Measurements from ENCODE around the gene PTAR1. TPM values are rescaled to one million over a fixed set of nuclear protein-coding genes. Genes with fewer than 3 reads are reported as not detected.
"Not testable (repeated sequence)": the region's sequence is repeated elsewhere in the genome, so short reads cannot be mapped to it uniquely, and the experiment has no call there.

PTAR1 gene
- total and polyA plus RNA-seq, 10 donors: 6.3 to 122 (median 56.5) TPM

GRCh38 chr9:69805962-69806515 lies 46.2 kb upstream of the PTAR1 start:
- WGBS, 5 donors: 27 to 53% (median 40%) methylated on average over 3 of the region's 3 CpGs
- TF ChIP-seq POLR2A (IDR thresholded peaks at IDR 0.05): no peak
- TF ChIP-seq POLR2AphosphoS5 (IDR thresholded peaks at IDR 0.05): no peak
- no peak for TF ChIP-seq CTCF (IDR thresholded peaks at IDR 0.05 in 8 of 11, conservative IDR thresholded peaks at IDR 0.05 in 3 of 11)
- Histone ChIP-seq H3K4me3 (no peak overlapping the region), H3K36me3 (no peaks in the 10 kb centered on the region), H3K27me3 (replicated peaks in 1 of 7) (no peaks in the 10 kb centered on the region), H3K9me3 (no peaks in the 10 kb centered on the region), H3K4me1 (no peaks in the 10 kb centered on the region), H3K27ac (peak overlapping the region in 4 of 8 donors; percentile 4 to 55 (median 28))
- no peak for DNase-seq
- intact Hi-C loops (cut with DNase I; ENCODE audit: low total_unique reads): no loop called here

GRCh38 chr9:69801989-69802388 lies 42.2 kb upstream of the PTAR1 start:
- H3K27ac ChIP-seq: no peak overlapping the region
- no peaks in the 10 kb centered on the region for H3K4me1 ChIP-seq
- no peaks in the 10 kb centered on the region for H3K9me3 ChIP-seq
- no peak overlapping the region for H3K4me3 ChIP-seq
- no peak for TF ChIP-seq CTCF (IDR thresholded peaks at IDR 0.05 in 8 of 11, conservative IDR thresholded peaks at IDR 0.05 in 3 of 11)
- TF ChIP-seq POLR2A (IDR thresholded peaks at IDR 0.05): no peak
- TF ChIP-seq POLR2AphosphoS5 (IDR thresholded peaks at IDR 0.05): no peak
- 95 to 98% (median 97%) methylated on average over 2 of the region's 2 CpGs for WGBS, 5 donors
- no peak for DNase-seq
- intact Hi-C loops (cut with DNase I; ENCODE audit: low total_unique reads): no loop called here
- H3K27me3 ChIP-seq (replicated peaks in 1 of 7): no peaks in the 10 kb centered on the region
- H3K36me3 ChIP-seq: no peaks in the 10 kb centered on the region

GRCh38 chr9:69800027-69800426 lies 40.2 kb upstream of the PTAR1 start:
- H3K36me3 ChIP-seq; intact Hi-C loops (cut with DNase I; ENCODE audit: low total_unique reads); H3K27ac ChIP-seq; H3K27me3 ChIP-seq (replicated peaks in 1 of 7); H3K4me1 ChIP-seq; H3K4me3 ChIP-seq; H3K9me3 ChIP-seq; DNase-seq: not testable (repeated sequence)
- 55 to 77% (median 73%) methylated on average over 5 of the region's 5 CpGs for WGBS, 5 donors

GRCh38 chr9:69799521-69799920 lies 39.7 kb upstream of the PTAR1 start:
- H3K9me3 ChIP-seq; DNase-seq; H3K4me3 ChIP-seq; H3K27ac ChIP-seq; H3K27me3 ChIP-seq (replicated peaks in 1 of 7); H3K4me1 ChIP-seq; H3K36me3 ChIP-seq; intact Hi-C loops (cut with DNase I; ENCODE audit: low total_unique reads): not testable (repeated sequence)
- WGBS, 5 donors: 90 to 97% (median 93%) methylated on average over 18 of the region's 18 CpGs

- no peaks in the 10 kb centered on the region for H3K27me3 ChIP-seq (replicated peaks in 1 of 7)
- intact Hi-C loops (cut with DNase I; ENCODE audit: low total_unique reads): no loop called here
- no peaks in the 10 kb centered on the region for H3K9me3 ChIP-seq
- TF ChIP-seq POLR2A (IDR thresholded peaks at IDR 0.05) (no peak), CTCF (IDR thresholded peaks at IDR 0.05 in 8 of 11, conservative IDR thresholded peaks at IDR 0.05 in 3 of 11) (no peak), POLR2AphosphoS5 (IDR thresholded peaks at IDR 0.05) (no peak)
- DNase-seq: no peak
- H3K27ac ChIP-seq: no peak overlapping the region
- H3K4me3 ChIP-seq: no peak overlapping the region
- no peaks in the 10 kb centered on the region for H3K36me3 ChIP-seq
- WGBS, 5 donors: 79 to 92% (median 86%) methylated on average over 4 of the region's 4 CpGs
- H3K4me1 ChIP-seq: no peaks in the 10 kb centered on the region
Observed at GRCh38 chr9:69798744-69799143, 38.9 kb upstream of the PTAR1 start.
